Measurements from ENCODE around the gene EIF4G3.

GRCh38 chr1:20913242-20913641, 263.5 kb downstream of the EIF4G3 start:
- TF ChIP-seq CREB5 (CRISPR knock-in tag; IDR thresholded peaks at IDR 0.05; ENCODE audit: low read depth): no peak
- no peak for TF ChIP-seq ISL1 (CRISPR knock-in tag; IDR thresholded peaks at IDR 0.05)
- TF ChIP-seq RARB (CRISPR knock-in tag; IDR thresholded peaks at IDR 0.05): no peak
- no peak for TF ChIP-seq POU6F1 (CRISPR knock-in tag; IDR thresholded peaks at IDR 0.05; ENCODE audit: borderline replicate concordance, low read depth)
- no peak for TF ChIP-seq TSHZ2 (CRISPR knock-in tag; IDR thresholded peaks at IDR 0.05)
- TF ChIP-seq ZNF70 (CRISPR knock-in tag; IDR thresholded peaks at IDR 0.05): no peak
- no peak for TF ChIP-seq ZNF8 (CRISPR knock-in tag; IDR thresholded peaks at IDR 0.05)
- no peak for TF ChIP-seq OSR1 (CRISPR knock-in tag; IDR thresholded peaks at IDR 0.05)
- no peak for TF ChIP-seq TOX (CRISPR knock-in tag; IDR thresholded peaks at IDR 0.05; ENCODE audit: borderline replicate concordance)
- TF ChIP-seq ZFP3 (CRISPR knock-in tag; IDR thresholded peaks at IDR 0.05): no peak
- no peak for TF ChIP-seq PPARA (CRISPR knock-in tag; IDR thresholded peaks at IDR 0.05; ENCODE audit: borderline replicate concordance)
